ENCODE measurements around the gene RAB18.
A peak's percentile ranks its signal among the peaks of the same experiment; 100 is the strongest.

RAB18 gene

GRCh38 chr10:27550823-27551222, 46.7 kb downstream of the RAB18 start:
- DNase-seq (ENCODE audit: low spot score): no peak
- in situ Hi-C loops (cut with MboI; ENCODE audit: low sequenced_read_pairs, unreplicated experiment): loop anchor here (25.0 kb wide), 1 partner anchor 836 kb away; no protein-coding TSS in a partner anchor
- TF ChIP-seq CTCF (IDR thresholded peaks at IDR 0.05; ENCODE audit: borderline replicate concordance, control extremely low read depth, extremely low read depth, insufficient read depth, missing control alignments): no peak

- DNase-seq (ENCODE audit: low spot score): peak; percentile 70
- peak; percentile 56 for TF ChIP-seq CTCF (IDR thresholded peaks at IDR 0.05; ENCODE audit: borderline replicate concordance, control extremely low read depth, extremely low read depth, insufficient read depth, missing control alignments)
- in situ Hi-C loops (cut with MboI; ENCODE audit: low sequenced_read_pairs, unreplicated experiment): loop anchor here (25.0 kb wide), 1 partner anchor 829 kb away; no protein-coding TSS in a partner anchor
Observed at GRCh38 chr10:27558612-27559020, 54.5 kb downstream of the RAB18 start.

- in situ Hi-C loops (cut with MboI; ENCODE audit: low sequenced_read_pairs, unreplicated experiment): loop anchor here (25.0 kb wide), 1 partner anchor 826 kb away; no protein-coding TSS in a partner anchor
- TF ChIP-seq CTCF (IDR thresholded peaks at IDR 0.05; ENCODE audit: borderline replicate concordance, control extremely low read depth, extremely low read depth, insufficient read depth, missing control alignments): no peak
- DNase-seq (ENCODE audit: low spot score): no peak
Observed at GRCh38 chr10:27561334-27561733, 57.2 kb downstream of the RAB18 start.

- DNase-seq (ENCODE audit: low spot score): no peak
- in situ Hi-C loops (cut with MboI; ENCODE audit: low sequenced_read_pairs, unreplicated experiment): loop anchor here (25.0 kb wide), 1 partner anchor 823 kb away; no protein-coding TSS in a partner anchor
- TF ChIP-seq CTCF (IDR thresholded peaks at IDR 0.05; ENCODE audit: borderline replicate concordance, control extremely low read depth, extremely low read depth, insufficient read depth, missing control alignments): no peak
Observed at GRCh38 chr10:27564398-27564797, 60.3 kb downstream of the RAB18 start.

- no peak for TF ChIP-seq CTCF (IDR thresholded peaks at IDR 0.05; ENCODE audit: borderline replicate concordance, control extremely low read depth, extremely low read depth, insufficient read depth, missing control alignments)
- no peak for DNase-seq (ENCODE audit: low spot score)
- in situ Hi-C loops (cut with MboI; ENCODE audit: low sequenced_read_pairs, unreplicated experiment): loop anchor here (25.0 kb wide), 1 partner anchor 822 kb away; no protein-coding TSS in a partner anchor
Observed at GRCh38 chr10:27564880-27565279, 60.8 kb downstream of the RAB18 start.

GRCh38 chr10:27568196-27569175, 64.4 kb downstream of the RAB18 start:
- in situ Hi-C loops (cut with MboI; ENCODE audit: low sequenced_read_pairs, unreplicated experiment): loop anchor here (25.0 kb wide), 1 partner anchor 819 kb away; no protein-coding TSS in a partner anchor
- TF ChIP-seq CTCF (IDR thresholded peaks at IDR 0.05; ENCODE audit: borderline replicate concordance, control extremely low read depth, extremely low read depth, insufficient read depth, missing control alignments): no peak
- no peak for DNase-seq (ENCODE audit: low spot score)
